Tibial artery (tissue), 4 donors: ENCODE measurements around the gene LRATD1.

Experiments used
- DNase-seq, 2 donors: peaks; one replicate each; pipeline ENCODE4 v3.0.0-alpha.2; 2019
- H3K27ac ChIP-seq, 2 donors: fragments of 200-600 bp; sonication (generic) in 1 of 2; 1 replicate in 1 of 2; 2 replicates in 1 of 2; pipeline ENCODE4 v1.5.1; 2018 to 2019; ENCODE audit warnings: mild to moderate bottlenecking in 1 of 2
- H3K27me3 ChIP-seq, 2 donors: fragments of 200-600 bp; sonication (generic) in 1 of 2; one replicate each; pipeline versions ENCODE4 v1.5.1 to v1.6.0; 2016 to 2019
- H3K36me3 ChIP-seq, 3 donors: fragments of 200-600 bp; sonication (generic) in 2 of 3; one replicate each; pipeline ENCODE4 v1.5.1; 2016 to 2019; ENCODE audit warnings: mild to moderate bottlenecking in 2 of 3
- H3K4me1 ChIP-seq, 4 donors: fragments of 200-600 bp; sonication (generic) in 2 of 4; 1 replicate in 3 of 4; 2 replicates in 1 of 4; pipeline ENCODE4 v1.5.1; 2016 to 2019
- H3K4me3 ChIP-seq, 2 donors: fragments of 200-600 bp; sonication (generic) in 1 of 2; 1 replicate in 1 of 2; 2 replicates in 1 of 2; pipeline ENCODE4 v1.5.1; 2018 to 2019; ENCODE audit warnings: mild to moderate bottlenecking in 2 of 2
- H3K9me3 ChIP-seq, 3 donors: fragments of 200-600 bp; sonication (generic) in 1 of 3; one replicate each; pipeline ENCODE4 v1.5.1; 2016 to 2019
- intact Hi-C: fragments of 100-400 bp; cut with DNase I; formaldehyde crosslinking; loops from one replicate; pipeline ENCODE4 v1.15.0; 2023; ENCODE audit warnings: low total_unique reads
- TF ChIP-seq, protein P1 (sequence below), 2 experiments: fragments of 200-600 bp in 1 of 2; fragments of 450-650 bp in 1 of 2; IDR thresholded peaks; one replicate each; pipeline ENCODE4 v1.5.1; 2017 to 2019; ENCODE audit warnings: antibody characterized with exemption in 2 of 2, mild to moderate bottlenecking in 1 of 2, moderate library complexity in 1 of 2

LRATD1 gene

DNA sequence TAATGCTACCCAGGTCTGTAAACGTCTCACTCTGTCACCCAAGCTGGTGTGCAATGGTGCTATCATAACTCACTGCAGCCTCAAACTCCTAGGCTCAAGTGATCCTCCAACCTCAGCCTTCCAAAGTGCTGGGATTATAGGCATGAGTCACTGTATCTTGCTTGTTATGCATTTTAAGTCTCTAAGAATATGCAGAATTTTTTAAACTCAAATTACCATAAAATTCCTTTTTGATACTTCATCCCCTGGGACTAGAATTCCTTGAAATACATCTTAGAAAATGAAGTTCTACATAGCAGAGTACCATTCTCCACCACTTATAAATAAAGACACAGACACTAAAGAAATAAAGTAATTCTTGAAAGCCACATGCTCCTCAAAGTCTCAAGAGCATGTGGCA, 30.2 kb upstream of the LRATD1 start:
- Histone ChIP-seq H3K27me3 (no peaks in the 10 kb centered on the region), H3K4me1 (no peaks in the 10 kb centered on the region), H3K27ac (no peak overlapping the region), H3K9me3 (no peaks in the 10 kb centered on the region), H3K36me3 (no peaks in the 10 kb centered on the region), H3K4me3 (no peak overlapping the region)
- no peak for DNase-seq
- intact Hi-C loops = no loop called here
- TF ChIP-seq, protein P1, sequence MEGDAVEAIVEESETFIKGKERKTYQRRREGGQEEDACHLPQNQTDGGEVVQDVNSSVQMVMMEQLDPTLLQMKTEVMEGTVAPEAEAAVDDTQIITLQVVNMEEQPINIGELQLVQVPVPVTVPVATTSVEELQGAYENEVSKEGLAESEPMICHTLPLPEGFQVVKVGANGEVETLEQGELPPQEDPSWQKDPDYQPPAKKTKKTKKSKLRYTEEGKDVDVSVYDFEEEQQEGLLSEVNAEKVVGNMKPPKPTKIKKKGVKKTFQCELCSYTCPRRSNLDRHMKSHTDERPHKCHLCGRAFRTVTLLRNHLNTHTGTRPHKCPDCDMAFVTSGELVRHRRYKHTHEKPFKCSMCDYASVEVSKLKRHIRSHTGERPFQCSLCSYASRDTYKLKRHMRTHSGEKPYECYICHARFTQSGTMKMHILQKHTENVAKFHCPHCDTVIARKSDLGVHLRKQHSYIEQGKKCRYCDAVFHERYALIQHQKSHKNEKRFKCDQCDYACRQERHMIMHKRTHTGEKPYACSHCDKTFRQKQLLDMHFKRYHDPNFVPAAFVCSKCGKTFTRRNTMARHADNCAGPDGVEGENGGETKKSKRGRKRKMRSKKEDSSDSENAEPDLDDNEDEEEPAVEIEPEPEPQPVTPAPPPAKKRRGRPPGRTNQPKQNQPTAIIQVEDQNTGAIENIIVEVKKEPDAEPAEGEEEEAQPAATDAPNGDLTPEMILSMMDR (IDR thresholded peaks at IDR 0.05) = no peak

DNA sequence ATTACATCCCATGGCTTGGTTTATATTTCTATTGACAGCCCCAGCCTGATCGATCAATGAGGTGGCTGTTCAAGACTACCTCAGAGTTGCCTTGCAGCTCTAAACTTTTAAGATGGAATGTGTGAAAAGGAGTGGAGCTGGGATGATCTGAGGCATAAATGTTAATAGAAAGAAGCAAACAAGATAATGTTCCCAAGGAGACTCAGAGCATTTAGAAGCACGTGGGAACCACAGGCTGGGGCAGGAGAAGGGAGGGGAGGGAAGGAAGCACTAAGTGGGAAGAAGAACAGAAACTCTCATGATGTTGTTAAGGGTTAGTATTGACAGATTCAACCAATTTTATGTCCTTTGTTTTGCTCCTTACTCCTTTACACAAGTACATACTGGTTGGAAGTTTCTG, 28.8 kb upstream of the LRATD1 start:
- TF ChIP-seq, protein P1 (IDR thresholded peaks at IDR 0.05) = no peak
- no peaks in the 10 kb centered on the region for H3K4me1 ChIP-seq
- H3K27ac ChIP-seq = no peak overlapping the region
- no peaks in the 10 kb centered on the region for H3K36me3 ChIP-seq
- no peaks in the 10 kb centered on the region for H3K9me3 ChIP-seq
- intact Hi-C loops = no loop called here
- H3K27me3 ChIP-seq = no peaks in the 10 kb centered on the region
- DNase-seq = no peak
- H3K4me3 ChIP-seq = no peak overlapping the region

DNA sequence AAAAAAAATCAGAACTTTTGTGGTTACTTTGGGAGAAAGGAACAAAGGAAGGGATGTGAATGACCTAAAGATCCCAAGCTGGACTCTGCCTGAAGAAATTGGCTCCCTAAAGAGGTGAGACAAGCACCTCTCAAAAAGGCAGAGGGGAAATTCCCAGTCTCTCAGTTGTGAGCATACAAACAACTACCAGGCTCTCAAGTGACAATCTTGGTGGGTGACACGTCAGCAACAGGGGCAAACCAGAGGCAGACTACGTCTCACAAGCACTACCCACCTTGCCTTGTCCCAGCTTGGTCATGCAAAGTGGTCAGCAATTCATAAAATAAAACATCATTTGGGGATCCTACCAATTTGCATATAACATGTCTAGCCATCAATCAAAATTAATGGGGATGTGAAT, 24.3 kb upstream of the LRATD1 start:
- intact Hi-C loops = no loop called here
- Histone ChIP-seq H3K27ac (no peak overlapping the region), H3K36me3 (no peaks in the 10 kb centered on the region), H3K4me3 (no peak overlapping the region), H3K27me3 (no peaks in the 10 kb centered on the region), H3K4me1 (no peaks in the 10 kb centered on the region), H3K9me3 (no peaks in the 10 kb centered on the region)
- DNase-seq = no peak
- TF ChIP-seq, protein P1 (IDR thresholded peaks at IDR 0.05) = no peak

DNA sequence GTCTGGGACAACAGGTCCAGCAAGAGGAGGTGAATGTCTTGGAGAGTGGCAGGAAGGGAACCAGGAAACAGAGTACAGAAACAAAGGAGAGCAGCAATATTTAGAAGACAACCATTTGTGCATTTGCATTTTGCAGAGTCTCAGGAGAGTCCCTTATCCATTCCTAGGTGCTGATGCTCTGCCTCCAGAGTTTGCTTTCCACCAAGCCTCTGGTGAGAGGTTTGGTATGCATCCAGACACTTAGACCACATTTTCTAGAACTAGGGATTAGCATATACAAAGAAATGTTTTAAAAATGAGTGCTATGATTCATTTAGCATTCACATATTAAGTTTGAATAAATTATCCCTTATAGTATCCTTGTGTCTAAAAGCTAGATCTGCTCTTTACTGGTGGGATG, 18.5 kb upstream of the LRATD1 start:
- no peaks in the 10 kb centered on the region for H3K36me3 ChIP-seq
- TF ChIP-seq, protein P1 (IDR thresholded peaks at IDR 0.05) = no peak
- intact Hi-C loops = no loop called here
- no peaks in the 10 kb centered on the region for H3K9me3 ChIP-seq
- H3K27ac ChIP-seq = no peak overlapping the region
- H3K4me1 ChIP-seq = no peaks in the 10 kb centered on the region
- H3K27me3 ChIP-seq = no peaks in the 10 kb centered on the region
- no peak for DNase-seq
- H3K4me3 ChIP-seq = no peak overlapping the region

DNA sequence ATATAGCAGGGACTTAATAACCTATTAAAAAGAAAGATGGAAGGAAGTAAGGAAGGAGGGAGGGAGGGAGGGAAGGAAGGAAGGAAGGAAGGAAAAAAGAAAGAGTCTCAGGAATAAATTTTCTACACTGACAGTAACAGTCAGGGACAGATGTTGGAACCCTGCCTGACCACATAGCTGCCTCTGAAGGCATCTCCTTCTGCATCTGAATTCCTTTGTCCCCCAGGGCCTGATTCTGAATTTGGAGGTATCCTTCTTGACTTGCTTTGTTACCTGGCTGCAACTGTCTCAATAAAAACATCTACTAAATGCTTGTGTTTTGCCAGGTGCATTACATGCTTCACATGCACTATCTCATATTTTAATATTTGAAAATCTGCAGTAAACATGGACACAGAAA, 17.4 kb upstream of the LRATD1 start:
- Histone ChIP-seq H3K27ac (no peak overlapping the region), H3K36me3 (no peaks in the 10 kb centered on the region), H3K4me1 (no peaks in the 10 kb centered on the region), H3K27me3 (no peaks in the 10 kb centered on the region), H3K4me3 (no peak overlapping the region), H3K9me3 (no peaks in the 10 kb centered on the region)
- intact Hi-C loops = no loop called here
- TF ChIP-seq, protein P1 (IDR thresholded peaks at IDR 0.05) = no peak
- no peak for DNase-seq

DNA sequence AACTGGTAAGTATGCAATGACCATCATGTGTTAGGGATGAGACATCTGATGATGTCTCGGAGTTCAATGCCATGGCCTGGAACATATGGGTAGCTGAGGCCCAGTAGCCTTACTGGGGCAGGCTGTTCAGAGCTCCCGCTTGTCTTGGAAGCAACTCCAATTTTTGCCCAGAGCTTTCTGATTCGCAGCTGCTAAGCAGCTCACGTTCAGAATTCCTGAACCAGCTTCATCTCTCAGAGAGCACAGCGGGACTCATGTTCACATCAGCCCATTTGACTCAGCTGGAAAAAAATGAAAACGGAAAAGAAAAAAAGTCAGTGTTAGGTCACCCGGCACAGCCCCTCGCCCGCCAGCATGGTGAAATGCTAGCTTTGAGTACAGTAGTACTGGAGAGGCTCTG, 16.8 kb upstream of the LRATD1 start:
- no peak for DNase-seq
- H3K36me3 ChIP-seq = no peaks in the 10 kb centered on the region
- H3K9me3 ChIP-seq = no peaks in the 10 kb centered on the region
- H3K27ac ChIP-seq = no peak overlapping the region
- no peak overlapping the region for H3K4me3 ChIP-seq
- intact Hi-C loops = no loop called here
- TF ChIP-seq, protein P1 (IDR thresholded peaks at IDR 0.05) = no peak
- no peaks in the 10 kb centered on the region for H3K4me1 ChIP-seq
- no peaks in the 10 kb centered on the region for H3K27me3 ChIP-seq
